Activated CD8-positive, alpha-beta memory T cell treated with anti-CD3 and anti-CD28 coated beads, Interleukin-2, amount 10 ng/mL, durations not matched to agents 7 days and 5 days (primary cell): ENCODE measurements around the gene SFMBT2. TPM values are rescaled to one million over a fixed set of nuclear protein-coding genes. Genes with fewer than 3 reads are reported as not detected.
A peak's percentile ranks its signal among the peaks of the same experiment; 100 is the strongest.

Source experiments
- ATAC-seq: fragments of 150-1000 bp; cut with Tn5 transposase; one replicate; pipeline ENCODE4 v1.10.0; 2021; ENCODE audit warnings: moderate library complexity
- CTCF ChIA-PET: fragments of 350-600 bp; sonication (Branson Sonifier 250); formaldehyde crosslinking; loops from one replicate; lab custom pipeline; 2021; ENCODE audit warnings: antibody characterized with exemption; lab: Charles Lee
- DNase-seq: peaks from one replicate; pipeline ENCODE4 v3.0.0-alpha.2; 2020
- H3K27ac Mint-ChIP-seq: one replicate; pipeline ENCODE4 v1.8.0; 2021; ENCODE audit warnings: mild to moderate bottlenecking, mixed read lengths
- H3K27me3 Mint-ChIP-seq: one replicate; pipeline ENCODE4 v1.8.0; 2021; ENCODE audit warnings: mixed read lengths
- H3K36me3 Mint-ChIP-seq: one replicate; pipeline ENCODE4 v1.8.0; 2021; ENCODE audit warnings: mild to moderate bottlenecking, mixed read lengths
- H3K4me1 Mint-ChIP-seq: one replicate; pipeline ENCODE4 v1.8.0; 2021; ENCODE audit warnings: mixed read lengths
- H3K4me3 Mint-ChIP-seq: one replicate; pipeline ENCODE4 v1.8.0; 2021; ENCODE audit warnings: mild to moderate bottlenecking, moderate library complexity, mixed read lengths
- H3K9me3 Mint-ChIP-seq: one replicate; pipeline ENCODE4 v1.8.0; 2022; ENCODE audit warnings: low read depth, mixed read lengths
- total RNA-seq, 2 experiments: library from RNA; stranded (reverse); gene quantifications; one replicate each; pipeline ENCODE4 v1.2.3, GENCODE V29; 2021

SFMBT2 gene
- total RNA-seq, result 10 to 100 TPM; 49.5 to 69.0 TPM

- H3K27ac Mint-ChIP-seq, result peak within 1 kb of the TSS; percentile 90
- H3K4me3 Mint-ChIP-seq, result peak within 1 kb of the TSS; percentile 94
- H3K36me3 Mint-ChIP-seq, result peaks cover 6% of the 10 kb centered on the region
- H3K4me1 Mint-ChIP-seq, result peaks cover 52% of the 10 kb centered on the region
- CTCF ChIA-PET, result interaction anchor here (0.6 to 7.3 kb wide), 30 partner anchors 9 to 1521 kb away, joined by 3 to 82 read pairs (median 3); partner anchors contain the start of gene FBH1
- peak; percentile 71 for ATAC-seq
- H3K27me3 Mint-ChIP-seq, result peaks cover 33% of the 10 kb centered on the region
- no peaks in the 10 kb centered on the region for H3K9me3 Mint-ChIP-seq
- peak; percentile 75 for DNase-seq
Observed at GRCh38 chr10:7410862-7411670, at the start of gene SFMBT2. SFMBT2 (minus strand) TSS chr10:7411034; CDS start chr10:7381898, 29,136 bp downstream.

GRCh38 chr10:7460006-7460405, 49.2 kb upstream of the SFMBT2 start:
- DNase-seq, result no peak
- H3K27ac Mint-ChIP-seq, result no peak overlapping the region
- H3K27me3 Mint-ChIP-seq, result peaks cover under 1% of the 10 kb centered on the region
- no peak overlapping the region for H3K4me3 Mint-ChIP-seq
- H3K9me3 Mint-ChIP-seq, result no peaks in the 10 kb centered on the region
- no peaks in the 10 kb centered on the region for H3K36me3 Mint-ChIP-seq
- no peaks in the 10 kb centered on the region for H3K4me1 Mint-ChIP-seq
- CTCF ChIA-PET, result no interaction called here
- ATAC-seq, result no peak

- Mint-ChIP-seq H3K27ac (no peak overlapping the region), H3K4me1 (no peaks in the 10 kb centered on the region), H3K36me3 (no peaks in the 10 kb centered on the region), H3K9me3 (peaks cover 2% of the 10 kb centered on the region), H3K4me3 (no peak overlapping the region), H3K27me3 (peaks cover 3% of the 10 kb centered on the region)
- ATAC-seq (no peak), DNase-seq (no peak)
- CTCF ChIA-PET, result no interaction called here
Observed at GRCh38 chr10:7458556-7458955, 47.7 kb upstream of the SFMBT2 start.

DNA sequence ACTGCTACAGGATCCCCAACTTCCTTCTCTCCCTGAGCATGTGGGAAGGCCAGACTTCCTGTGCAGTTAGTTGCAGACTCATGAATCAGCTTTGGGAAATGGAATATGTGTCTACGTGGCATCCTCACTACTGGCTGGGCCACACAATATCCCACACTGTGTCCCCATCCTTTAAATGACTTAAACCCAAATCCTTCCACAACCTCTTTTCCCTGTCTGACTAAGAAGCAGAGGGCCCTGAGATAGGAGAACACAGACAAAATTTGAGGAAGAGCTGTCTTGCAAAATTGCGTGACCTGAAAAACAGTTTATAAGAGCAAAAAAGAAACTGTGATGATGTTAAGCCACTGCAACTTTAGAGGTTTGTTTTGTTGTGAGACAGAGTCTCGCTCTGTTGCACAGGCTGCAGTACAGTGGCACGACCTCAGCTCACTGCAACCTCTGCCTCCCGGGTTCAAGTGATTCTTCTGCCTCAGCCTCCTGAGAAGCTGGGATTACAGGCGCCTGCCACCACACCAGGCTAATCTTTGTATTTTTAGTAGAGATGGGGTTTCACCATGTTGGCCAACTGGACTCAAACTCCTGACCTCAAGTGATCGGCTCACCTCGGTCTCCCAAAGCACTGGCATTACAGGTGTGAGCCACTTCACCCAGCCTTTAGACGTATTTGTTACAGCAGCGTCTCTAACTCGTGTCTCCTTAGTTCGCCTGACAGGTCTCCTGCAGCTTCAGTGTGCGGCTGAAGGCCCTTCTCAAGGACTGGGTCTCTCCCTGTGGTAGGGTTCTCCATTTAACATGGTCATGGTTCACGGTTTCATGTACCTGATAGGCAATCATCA, 46.9 kb upstream of the SFMBT2 start:
- CTCF ChIA-PET, result no interaction called here
- Mint-ChIP-seq H3K36me3 (no peaks in the 10 kb centered on the region), H3K9me3 (peaks cover 2% of the 10 kb centered on the region), H3K4me1 (no peaks in the 10 kb centered on the region), H3K4me3 (no peak overlapping the region), H3K27me3 (peaks cover 3% of the 10 kb centered on the region), H3K27ac (no peak overlapping the region)
- DNase-seq (no peak), ATAC-seq (no peak)

DNA sequence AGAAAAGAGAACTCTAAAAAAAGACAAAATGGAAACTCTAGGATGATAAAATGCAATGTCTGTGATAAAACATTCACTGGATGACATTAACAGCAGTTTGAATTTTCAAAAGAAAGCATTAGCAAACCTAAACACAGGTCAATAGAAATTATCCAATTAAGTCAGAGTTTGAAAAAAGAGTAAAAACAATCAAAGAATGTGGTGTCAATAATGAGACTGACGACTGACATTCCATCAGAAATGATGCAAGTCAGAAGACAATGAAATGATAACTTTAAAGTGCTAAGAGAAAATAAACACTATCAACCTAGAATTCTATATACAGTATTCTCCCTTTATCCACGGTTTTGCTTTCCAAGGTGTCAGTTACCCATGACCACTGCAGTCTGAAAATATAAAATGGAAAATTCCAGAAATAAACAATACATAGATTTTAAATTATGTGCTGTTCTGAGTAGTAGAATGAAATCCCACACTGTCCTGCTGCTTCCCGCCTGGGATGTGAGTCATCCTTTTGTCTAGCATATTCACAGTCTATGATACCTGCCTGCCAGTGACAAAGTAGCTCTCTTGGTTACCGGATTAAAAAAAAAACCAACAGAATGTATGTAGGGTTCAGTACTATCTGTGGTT, 38.3 kb upstream of the SFMBT2 start:
- Mint-ChIP-seq H3K27me3 (peaks cover 3% of the 10 kb centered on the region), H3K4me3 (no peak overlapping the region), H3K4me1 (no peaks in the 10 kb centered on the region), H3K27ac (no peak overlapping the region), H3K36me3 (peaks cover 15% of the 10 kb centered on the region), H3K9me3 (peaks cover 19% of the 10 kb centered on the region)
- ATAC-seq (no peak), DNase-seq (no peak)
- CTCF ChIA-PET, result interaction anchor here (1.4 kb wide), 1 partner anchor 9 kb away, joined by 3 read pairs; no protein-coding TSS in a partner anchor

DNA sequence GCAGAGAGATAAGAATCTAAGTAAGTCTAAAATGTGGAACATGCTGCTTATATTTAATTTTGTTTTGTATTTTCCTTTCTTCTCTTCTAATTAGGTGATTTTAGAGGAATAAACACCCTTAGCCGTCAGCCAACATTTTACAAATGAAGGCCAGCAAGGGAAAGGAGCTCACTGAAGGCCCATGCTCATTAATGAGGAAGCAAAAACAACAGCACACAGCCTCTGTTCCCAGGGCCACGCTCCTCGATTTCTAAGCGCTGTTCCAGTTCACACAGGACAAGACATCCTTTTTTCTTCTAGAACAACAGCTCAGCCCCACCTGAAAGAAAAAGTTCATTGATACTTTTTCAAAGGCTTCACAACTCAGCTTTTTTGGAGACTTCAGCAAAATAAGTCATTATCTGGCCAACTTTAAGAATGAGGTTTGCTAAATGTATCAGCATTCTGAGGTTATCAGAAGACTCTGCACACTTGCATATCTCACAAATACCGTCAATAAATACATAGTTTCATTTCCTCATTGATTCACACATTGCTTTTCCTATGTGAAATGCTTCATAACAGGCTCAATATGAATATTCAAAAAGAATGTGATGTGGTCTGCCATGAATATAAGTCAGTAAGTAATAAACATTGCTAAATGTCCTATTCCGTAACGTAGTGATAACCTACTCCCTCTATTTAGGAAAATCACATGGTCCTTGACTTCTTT, 34.8 kb upstream of the SFMBT2 start:
- CTCF ChIA-PET, result interaction anchor here (1.3 to 1.5 kb wide), 2 partner anchors 10 to 80 kb away, joined by 3 to 6 read pairs; no protein-coding TSS in a partner anchor
- no peak overlapping the region for H3K4me3 Mint-ChIP-seq

GRCh38 chr10:7444551-7445121, 33.8 kb upstream of the SFMBT2 start:
- CTCF ChIA-PET, result interaction anchor here (1.3 kb wide), 2 partner anchors 9 to 524 kb away, joined by 3 to 6 read pairs; no protein-coding TSS in a partner anchor
- no peak for DNase-seq
- Mint-ChIP-seq H3K9me3 (peaks cover 12% of the 10 kb centered on the region), H3K27ac (no peak overlapping the region), H3K4me1 (no peaks in the 10 kb centered on the region), H3K36me3 (peaks cover 9% of the 10 kb centered on the region), H3K4me3 (no peak overlapping the region), H3K27me3 (no peaks in the 10 kb centered on the region)
- ATAC-seq, result no peak

More for the DNA sequence above, 34.8 kb upstream of the SFMBT2 start:
- peaks cover 15% of the 10 kb centered on the region for H3K36me3 Mint-ChIP-seq
- H3K9me3 Mint-ChIP-seq, result peaks cover 12% of the 10 kb centered on the region
- H3K4me1 Mint-ChIP-seq, result no peaks in the 10 kb centered on the region
- no peak overlapping the region for H3K27ac Mint-ChIP-seq
- no peaks in the 10 kb centered on the region for H3K27me3 Mint-ChIP-seq
- no peak for ATAC-seq
- no peak for DNase-seq

DNA sequence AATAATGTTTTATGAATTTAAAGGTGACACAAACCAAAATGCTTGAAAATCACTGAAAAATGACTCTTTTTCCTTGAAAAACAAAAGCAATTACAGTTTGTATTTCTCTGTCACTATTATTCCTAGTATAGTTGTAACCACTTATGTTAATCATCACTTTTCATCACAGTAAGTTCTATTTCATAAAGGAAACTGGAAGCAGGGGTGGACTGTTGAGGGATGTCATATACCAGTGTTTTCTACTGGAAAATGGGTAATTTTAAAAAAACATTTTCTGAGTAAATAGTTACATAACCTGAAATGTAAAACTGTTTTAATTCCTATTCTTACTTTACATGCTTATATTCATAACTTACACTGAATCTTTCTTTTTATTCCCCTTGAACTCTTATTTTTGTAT, 32.2 kb upstream of the SFMBT2 start:
- CTCF ChIA-PET, result no interaction called here
- H3K4me3 Mint-ChIP-seq, result no peak overlapping the region
- H3K36me3 Mint-ChIP-seq, result no peaks in the 10 kb centered on the region
- H3K27ac Mint-ChIP-seq, result no peak overlapping the region
- peaks cover 1% of the 10 kb centered on the region for H3K9me3 Mint-ChIP-seq
- no peaks in the 10 kb centered on the region for H3K4me1 Mint-ChIP-seq
- no peak for ATAC-seq
- H3K27me3 Mint-ChIP-seq, result no peaks in the 10 kb centered on the region
- no peak for DNase-seq

GRCh38 chr10:7441403-7442147, 30.7 kb upstream of the SFMBT2 start:
- no peak for ATAC-seq
- Mint-ChIP-seq H3K9me3 (no peaks in the 10 kb centered on the region), H3K27me3 (peaks cover 3% of the 10 kb centered on the region), H3K27ac (no peak overlapping the region), H3K4me1 (peaks cover 8% of the 10 kb centered on the region), H3K4me3 (no peak overlapping the region), H3K36me3 (peaks cover under 1% of the 10 kb centered on the region)
- CTCF ChIA-PET, result no interaction called here
- DNase-seq, result no peak

GRCh38 chr10:7439696-7440095, 28.9 kb upstream of the SFMBT2 start:
- Mint-ChIP-seq H3K27me3 (peaks cover 3% of the 10 kb centered on the region), H3K9me3 (no peaks in the 10 kb centered on the region), H3K36me3 (peaks cover 4% of the 10 kb centered on the region), H3K27ac (no peak overlapping the region), H3K4me3 (no peak overlapping the region), H3K4me1 (peaks cover 15% of the 10 kb centered on the region)
- ATAC-seq (no peak), DNase-seq (no peak)
- CTCF ChIA-PET, result interaction anchor here (1.2 kb wide), 1 partner anchor 9 kb away, joined by 3 read pairs; no protein-coding TSS in a partner anchor

DNA sequence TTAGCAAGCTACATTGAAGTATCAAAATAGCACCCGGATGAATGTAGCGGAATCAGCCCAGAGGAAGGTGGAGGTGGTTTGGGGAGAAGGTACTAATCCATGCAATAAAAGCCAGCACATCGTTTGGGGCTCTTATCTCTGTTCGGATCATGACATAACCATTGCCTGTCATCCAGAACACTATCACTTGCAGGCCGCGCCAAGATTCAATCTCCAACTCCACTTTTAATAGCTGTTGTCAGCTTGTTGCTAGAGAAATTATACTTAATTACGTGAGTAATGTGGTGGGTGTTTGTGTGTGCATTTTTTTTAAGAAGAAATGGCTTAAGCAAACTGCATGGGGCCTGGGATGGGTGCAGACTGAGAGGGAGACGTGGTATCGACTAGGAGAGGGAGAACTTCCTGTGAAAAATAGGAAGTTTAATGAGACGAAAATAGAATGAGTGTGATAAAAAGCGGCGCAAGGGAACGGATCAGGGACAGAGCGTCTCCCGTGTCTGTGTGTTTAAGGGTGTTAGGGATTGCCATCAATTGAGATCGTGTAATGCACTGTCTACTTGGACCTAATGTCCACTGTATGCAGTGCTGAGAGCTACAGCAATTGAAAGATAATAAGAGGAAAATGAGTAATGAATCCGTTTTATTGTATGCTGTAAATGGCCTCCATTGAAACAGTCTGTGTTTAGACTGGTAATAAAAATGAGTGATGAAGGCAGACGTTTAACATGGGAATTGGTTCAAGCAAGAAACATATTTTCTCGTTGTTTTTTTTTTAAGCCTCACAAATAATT, 27.6 kb upstream of the SFMBT2 start:
- Mint-ChIP-seq H3K9me3 (no peaks in the 10 kb centered on the region), H3K27me3 (peaks cover 11% of the 10 kb centered on the region), H3K4me3 (no peak overlapping the region), H3K4me1 (peaks cover 15% of the 10 kb centered on the region), H3K36me3 (peaks cover 4% of the 10 kb centered on the region), H3K27ac (no peak overlapping the region)
- no peak for ATAC-seq
- CTCF ChIA-PET, result interaction anchor here (0.6 to 2.2 kb wide), 4 partner anchors 18 to 518 kb away, joined by 3 to 7 read pairs (median 4); no protein-coding TSS in a partner anchor
- DNase-seq, result no peak
